Ascending aorta (tissue), 2 donors: ENCODE results near the gene PITPNC1. TPM values are rescaled to one million over a fixed set of nuclear protein-coding genes. Genes with fewer than 3 reads are reported as not detected.

Experiments
- DNase-seq, 2 donors: peaks; one replicate each; pipeline ENCODE4 v3.0.0-alpha.2; 2019; ENCODE audit warnings: low spot score in 2 of 2
- H3K27ac ChIP-seq, 2 donors: fragments of 200-600 bp; sonication (generic); one replicate each; pipeline ENCODE4 v1.5.1; 2016 to 2017; ENCODE audit warnings: mild to moderate bottlenecking in 1 of 2
- H3K27me3 ChIP-seq: fragments of 200-600 bp; sonication (generic); one replicate; pipeline ENCODE4 v1.5.1; 2017
- H3K36me3 ChIP-seq, 2 donors: fragments of 200-600 bp; sonication (generic); one replicate each; pipeline ENCODE4 v1.5.1; 2016
- H3K4me1 ChIP-seq, 2 donors: fragments of 200-600 bp; sonication (generic); one replicate each; pipeline ENCODE4 v1.5.1; 2016 to 2017; ENCODE audit warnings: mild to moderate bottlenecking in 1 of 2
- H3K4me3 ChIP-seq, 2 donors: fragments of 200-600 bp; sonication (generic); one replicate each; pipeline ENCODE4 v1.5.1; 2016 to 2017; ENCODE audit warnings: mild to moderate bottlenecking in 1 of 2
- H3K9me3 ChIP-seq, 2 donors: fragments of 200-600 bp; sonication (generic); one replicate each; pipeline ENCODE4 v1.5.1; 2016
- CTCF ChIP-seq, 3 experiments: fragments of 200-600 bp in 2 of 3; fragments of 450-650 bp in 1 of 3; sonication (generic) in 2 of 3; IDR thresholded peaks; one replicate each; pipeline ENCODE4 v1.5.1; 2016 to 2019; ENCODE audit warnings: antibody characterized with exemption in 3 of 3, mild to moderate bottlenecking in 1 of 3, moderate library complexity in 1 of 3
- intact Hi-C: fragments of 100-400 bp; cut with DNase I; formaldehyde crosslinking; loops from one replicate; pipeline ENCODE4 v1.15.1; 2023
- total RNA-seq: library from RNA; depleted of rRNA; stranded (reverse); fragments of >200 nt; gene quantifications from one replicate; pipeline ENCODE4 v1.1.0, GENCODE V29; 2016

The PITPNC1 gene
- total RNA-seq, 1 donor from 2014 or later, result 10.9 TPM

DNA sequence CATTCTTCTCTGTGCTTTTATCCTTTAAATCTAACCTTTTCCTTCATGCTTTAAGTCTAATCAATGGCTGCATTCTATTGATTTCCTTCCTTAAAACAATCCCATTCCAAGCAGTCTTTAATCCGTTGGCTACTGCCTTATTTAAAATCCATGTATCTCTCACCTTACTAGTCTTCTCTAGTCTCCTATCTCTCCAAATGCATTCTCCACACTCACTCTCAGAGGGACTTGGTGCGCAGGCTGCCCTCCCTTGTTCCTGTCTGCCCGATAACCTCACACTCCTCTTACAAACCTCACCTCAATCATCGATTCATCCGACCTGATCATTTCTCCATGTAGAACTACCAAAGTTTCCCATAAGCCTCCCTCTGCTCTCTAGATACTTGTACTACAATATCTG lies 33.8 kb upstream of the PITPNC1 start:
- H3K27ac ChIP-seq, result no peak overlapping the region
- peaks cover 74% of the 10 kb centered on the region in 2 donors for H3K36me3 ChIP-seq
- no peak for TF ChIP-seq CTCF (IDR thresholded peaks at IDR 0.05)
- H3K9me3 ChIP-seq, result no peaks in the 10 kb centered on the region
- DNase-seq, result no peak
- intact Hi-C loops, result no loop called here
- no peaks in the 10 kb centered on the region for H3K27me3 ChIP-seq
- H3K4me3 ChIP-seq, result no peak overlapping the region
- no peaks in the 10 kb centered on the region for H3K4me1 ChIP-seq

GRCh38 chr17:67347826-67348225 lies 29.3 kb upstream of the PITPNC1 start:
- Histone ChIP-seq H3K36me3 (peaks cover 81 to 99% of the 10 kb centered on the region in 2 donors), H3K9me3 (no peaks in the 10 kb centered on the region), H3K27ac (no peak overlapping the region), H3K4me3 (no peak overlapping the region), H3K4me1 (no peaks in the 10 kb centered on the region), H3K27me3 (no peaks in the 10 kb centered on the region)
- TF ChIP-seq CTCF (IDR thresholded peaks at IDR 0.05), result no peak
- no peak for DNase-seq
- intact Hi-C loops, result no loop called here

DNA sequence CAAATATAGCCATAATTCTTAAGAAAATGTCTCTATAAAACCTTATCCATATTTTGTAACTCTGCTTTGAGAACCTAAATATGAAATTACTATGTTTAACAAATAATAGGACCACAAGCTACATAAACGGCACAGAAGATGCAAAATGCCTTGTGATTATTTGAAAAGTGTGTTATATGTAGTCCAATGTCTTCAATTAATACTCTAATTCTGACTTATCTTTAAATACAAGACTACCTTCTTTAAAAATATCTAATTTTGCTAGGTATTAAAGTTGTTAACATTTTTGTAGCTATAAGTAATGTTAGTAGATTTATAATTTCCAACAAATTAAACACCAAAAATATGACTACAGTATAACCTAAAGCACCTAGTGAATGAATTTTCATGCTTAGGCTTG lies 27.7 kb upstream of the PITPNC1 start:
- H3K36me3 ChIP-seq, result peaks cover 66 to 94% of the 10 kb centered on the region in 2 donors

DNA sequence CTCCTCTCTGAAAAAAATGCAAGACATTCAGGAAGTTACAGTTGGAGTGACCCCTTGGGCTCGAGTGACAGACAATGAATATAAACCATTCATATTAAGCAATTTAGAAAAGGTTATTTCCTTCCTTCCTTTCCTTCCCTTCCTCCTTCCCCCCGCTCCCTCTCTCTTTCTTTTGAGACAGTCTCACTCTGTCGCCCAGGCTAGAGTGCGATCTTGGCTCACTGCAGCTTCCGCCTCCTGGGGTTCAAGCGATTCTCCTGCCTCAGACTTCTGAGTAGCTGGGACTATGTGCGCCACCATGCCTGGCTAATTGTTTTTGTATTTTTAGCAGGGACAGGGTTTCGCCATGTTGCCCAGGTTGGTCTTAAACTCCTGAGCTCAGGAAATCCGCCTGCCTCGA lies 23.9 kb upstream of the PITPNC1 start:
- DNase-seq, result no peak
- Histone ChIP-seq H3K27ac (no peak overlapping the region), H3K9me3 (no peaks in the 10 kb centered on the region), H3K27me3 (no peaks in the 10 kb centered on the region), H3K36me3 (peaks cover 60 to 88% of the 10 kb centered on the region in 2 donors), H3K4me3 (no peak overlapping the region), H3K4me1 (no peaks in the 10 kb centered on the region)
- TF ChIP-seq CTCF (IDR thresholded peaks at IDR 0.05), result no peak
- intact Hi-C loops, result no loop called here

More for the DNA sequence above, 27.7 kb upstream of the PITPNC1 start:
- Histone ChIP-seq H3K4me3 (no peak overlapping the region), H3K27me3 (no peaks in the 10 kb centered on the region), H3K9me3 (no peaks in the 10 kb centered on the region), H3K4me1 (no peaks in the 10 kb centered on the region), H3K27ac (no peak overlapping the region)
- intact Hi-C loops, result no loop called here
- no peak for TF ChIP-seq CTCF (IDR thresholded peaks at IDR 0.05)
- DNase-seq, result no peak

GRCh38 chr17:67353929-67354574 lies 23.0 kb upstream of the PITPNC1 start:
- no peak for TF ChIP-seq CTCF (IDR thresholded peaks at IDR 0.05)
- H3K36me3 ChIP-seq, result peaks cover 53 to 81% of the 10 kb centered on the region in 2 donors
- intact Hi-C loops, result no loop called here
- H3K9me3 ChIP-seq, result no peaks in the 10 kb centered on the region
- H3K4me1 ChIP-seq, result no peaks in the 10 kb centered on the region
- no peaks in the 10 kb centered on the region for H3K27me3 ChIP-seq
- H3K27ac ChIP-seq, result no peak overlapping the region
- H3K4me3 ChIP-seq, result no peak overlapping the region
- DNase-seq, result no peak

DNA sequence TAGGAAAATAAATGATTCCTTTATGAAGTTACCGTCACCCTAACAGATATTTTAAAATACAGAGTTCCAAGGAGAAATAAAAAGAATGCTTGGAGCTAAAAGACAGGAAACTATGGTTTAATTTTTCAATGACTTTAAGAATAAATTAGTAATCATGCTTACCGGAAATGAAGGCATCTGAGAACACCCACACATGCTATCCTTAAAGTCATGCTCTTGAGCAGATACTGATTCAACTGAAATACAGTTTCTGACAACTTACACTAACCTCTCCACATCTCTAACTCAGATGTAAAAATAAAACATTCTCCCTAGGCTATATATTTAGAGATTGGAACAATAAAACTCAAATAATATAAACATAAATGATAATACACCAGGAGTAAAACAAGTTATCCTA lies 18.5 kb upstream of the PITPNC1 start:
- no peak for TF ChIP-seq CTCF (IDR thresholded peaks at IDR 0.05)
- Histone ChIP-seq H3K27ac (no peak overlapping the region), H3K27me3 (no peaks in the 10 kb centered on the region), H3K36me3 (peaks cover 37 to 41% of the 10 kb centered on the region in 2 donors), H3K4me3 (no peak overlapping the region), H3K9me3 (no peaks in the 10 kb centered on the region), H3K4me1 (peaks cover 0 to 15% of the 10 kb centered on the region in 2 donors)
- intact Hi-C loops, result no loop called here
- no peak for DNase-seq
